Kidney (tissue), 14 donors: ENCODE results near the gene CDCA8. TPM values are rescaled to one million over a fixed set of nuclear protein-coding genes. Genes with fewer than 3 reads are reported as not detected.

ENCODE experiments used
- DNase-seq, 5 donors: peaks; one replicate each; pipeline ENCODE4 v3.0.0-alpha.2; 2013 to 2020
- FAIRE-seq: peaks from 2 replicates; lab custom pipeline; 2012; peaks lifted over from hg19 to GRCh38; lab: Jason Lieb, UNC
- H3K27ac ChIP-seq, 2 donors: one replicate each; pipeline ENCODE4 v1.7.0; 2013; ENCODE audit warnings: low read depth in 2 of 2, low read length in 2 of 2, inconsistent platforms in 1 of 2
- H3K27me3 ChIP-seq: one replicate; pipeline ENCODE4 v1.7.1; 2013; ENCODE audit warnings: low read length, inconsistent platforms; ENCODE audit not compliant: control insufficient read depth, insufficient read depth
- H3K36me3 ChIP-seq, 3 donors: one replicate each; pipeline versions ENCODE4 v1.7.0 to v1.7.1; 2013; ENCODE audit warnings: low read length in 3 of 3, control low read depth in 1 of 3, inconsistent platforms in 1 of 3; ENCODE audit not compliant: insufficient read depth in 3 of 3, control insufficient read depth in 2 of 3
- H3K4me1 ChIP-seq, 3 donors: one replicate each; pipeline versions ENCODE4 v1.7.0 to v1.7.1; 2013; ENCODE audit warnings: low read length in 3 of 3, inconsistent platforms in 1 of 3, low read depth in 1 of 3; ENCODE audit not compliant: control insufficient read depth in 2 of 3, insufficient read depth in 2 of 3
- H3K4me3 ChIP-seq, 3 donors: one replicate each; pipeline versions ENCODE4 v1.7.0 to v1.8.1; 2013; ENCODE audit warnings: low read length in 3 of 3, control low read depth in 1 of 3, inconsistent platforms in 1 of 3
- H3K9ac ChIP-seq, 3 donors: one replicate each; pipeline versions ENCODE4 v1.7.0 to v1.7.1; 2013; ENCODE audit warnings: low read length in 3 of 3, control low read depth in 1 of 3, inconsistent platforms in 1 of 3
- H3K9me3 ChIP-seq, 3 donors: one replicate each; pipeline versions ENCODE4 v1.7.0 to v1.7.1; 2013; ENCODE audit warnings: low read length in 3 of 3, control low read depth in 1 of 3, inconsistent platforms in 1 of 3; ENCODE audit not compliant: control insufficient read depth in 2 of 3, insufficient read depth in 1 of 3
- CTCF ChIP-seq: IDR thresholded peaks from 3 replicates; pipeline ENCODE4 v1.5.1; 2012; ENCODE audit warnings: mild to moderate bottlenecking, moderate library complexity, borderline replicate concordance; ENCODE audit not compliant: insufficient read depth; ENCODE audit errors: extremely low read depth
- intact Hi-C: fragments of 100-400 bp; cut with DNase I; formaldehyde crosslinking; loops from one replicate; pipeline ENCODE4 v1.11.1; 2022
- polyA plus RNA-seq: library from polyadenylated mRNA; stranded (reverse); fragments of 350-450 nt; fragmentation: Illumina TruSeq; extraction: RNeasy Lipid Tissue Mini Kit (QIAGEN cat#74804); gene quantifications from one replicate; pipeline ENCODE4 v1.2.3, GENCODE V29; 2014; ENCODE audit warnings: low read depth, low replicate concordance; ENCODE audit not compliant: insufficient read depth
- total RNA-seq: library from RNA; stranded (reverse); fragmentation: NEBNext Ultra II Directional; extraction: Animal tissue kit (Norgen Biotek cat#: 25700); gene quantifications from one replicate; pipeline ENCODE4 v1.2.1, GENCODE V29; 2021
- donor health status: control.
- donor health status: control.
- donor health status: control.
- donor health status: control.
- donor health status: control.
- donor health status: DM: yes; HTN: yes; CAD: no.
- donor health status: Normal renal cell carcinoma (clear cell type).

CDCA8 gene
- total and polyA plus RNA-seq, 2 donors from 2014 or later, result 0.71 to 1.0 TPM

- Histone ChIP-seq H3K4me3 (no peak overlapping the region), H3K9ac (no peak overlapping the region), H3K9me3 (peaks cover 0 to under 1% (median 0%) of the 10 kb centered on the region in 3 donors), H3K4me1 (no peaks in the 10 kb centered on the region), H3K27ac (no peak overlapping the region), H3K36me3 (no peaks in the 10 kb centered on the region), H3K27me3 (peaks cover 15% of the 10 kb centered on the region)
- DNase-seq, result no peak
- no peak for FAIRE-seq
- TF ChIP-seq CTCF, result no peak
- intact Hi-C loops, result no loop called here
These were observed 59.9 kb downstream of the CDCA8 start for GRCh38 chr1:37752213-37752582.

DNA sequence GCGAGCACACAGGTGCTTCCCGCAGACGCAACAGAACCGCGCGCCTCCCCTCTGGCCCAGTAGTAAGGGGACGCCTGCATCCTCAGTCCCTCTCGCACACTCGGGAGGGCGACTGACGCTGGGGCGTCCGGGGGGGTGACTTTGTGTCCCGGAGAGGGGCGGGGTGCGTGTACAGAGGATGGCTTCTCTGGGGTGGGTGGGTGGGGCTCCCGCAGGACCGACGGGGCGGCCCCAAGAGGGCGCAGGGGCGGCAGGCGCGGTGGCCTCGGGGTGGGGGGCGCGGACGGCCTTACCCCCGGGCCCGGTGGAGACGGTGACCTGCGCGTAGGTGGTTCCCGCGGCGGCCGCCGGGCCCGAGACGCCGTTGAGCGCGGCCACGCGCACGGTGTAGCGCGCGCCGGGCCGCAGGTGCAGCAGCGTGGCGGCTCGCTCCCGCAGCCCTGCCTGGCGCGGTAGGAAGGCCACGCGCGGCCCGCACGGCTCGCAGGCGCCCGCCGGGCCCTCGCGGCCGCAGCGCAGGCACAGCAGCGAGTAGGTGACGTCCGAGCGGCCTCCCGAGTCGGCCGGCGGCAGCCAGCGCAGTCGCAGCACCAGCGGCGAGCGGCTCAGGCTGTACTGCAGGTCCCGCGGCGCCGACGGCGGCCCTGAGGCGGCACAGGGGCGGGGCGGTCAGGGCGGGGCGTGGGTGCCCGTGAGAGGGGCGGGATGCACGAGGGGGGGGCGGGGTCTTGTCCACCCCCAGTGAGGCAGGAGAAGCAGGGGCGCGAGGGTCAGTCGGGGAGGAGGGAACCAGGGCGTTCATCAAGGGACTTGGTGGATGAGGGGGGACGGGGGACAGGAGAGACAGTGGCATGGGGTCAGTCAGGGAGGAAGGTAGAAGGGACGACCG lies 60.5 kb downstream of the CDCA8 start:
- FAIRE-seq (no peak), DNase-seq (peak in 4 of 5 donors; percentile 27 to 52 (median 42))
- Histone ChIP-seq H3K27me3 (peaks cover 15% of the 10 kb centered on the region), H3K4me3 (no peak overlapping the region), H3K27ac (no peak overlapping the region), H3K36me3 (no peaks in the 10 kb centered on the region), H3K9me3 (no peaks in the 10 kb centered on the region), H3K9ac (no peak overlapping the region), H3K4me1 (no peaks in the 10 kb centered on the region)
- intact Hi-C loops, result no loop called here
- TF ChIP-seq CTCF, result no peak

GRCh38 chr1:37753473-37754321 lies 61.4 kb downstream of the CDCA8 start:
- DNase-seq, result peak in 1 of 5 donors; percentile 67

More at GRCh38 chr1:37753473-37754321, 61.4 kb downstream of the CDCA8 start:
- FAIRE-seq, result no peak
- Histone ChIP-seq H3K4me3 (no peak overlapping the region), H3K27ac (no peak overlapping the region), H3K9ac (no peak overlapping the region), H3K9me3 (no peaks in the 10 kb centered on the region), H3K36me3 (no peaks in the 10 kb centered on the region), H3K27me3 (peaks cover 15% of the 10 kb centered on the region), H3K4me1 (no peaks in the 10 kb centered on the region)
- no peak for TF ChIP-seq CTCF
- intact Hi-C loops, result no loop called here
